CD4-positive, alpha-beta T cell (primary cell): ENCODE data around the gene FILIP1L. TPM values are rescaled to one million over a fixed set of nuclear protein-coding genes. Genes with fewer than 3 reads are reported as not detected.

ENCODE experiments used
- ATAC-seq: fragments of 200-7000 bp; cut with Tn5 transposase; one replicate; pipeline ENCODE4 v1.10.0; 2022; ENCODE audit warnings: mild to moderate bottlenecking; ENCODE audit not compliant: poor library complexity
- CTCF ChIA-PET: fragments of 350-600 bp; sonication (Branson Sonifier 250); formaldehyde crosslinking; loops from one replicate; lab custom pipeline; 2021; ENCODE audit warnings: antibody characterized with exemption, inconsistent platforms; lab: Charles Lee
- POLR2A ChIA-PET: fragments of 350-600 bp; sonication (Branson Sonifier 250); formaldehyde crosslinking; loops from one replicate; lab custom pipeline; 2021; ENCODE audit warnings: antibody characterized with exemption, inconsistent platforms; lab: Charles Lee
- DNase-seq, 14 experiments: peaks; one replicate each; pipeline ENCODE4 v3.0.0-alpha.2; 2013 to 2020; ENCODE audit warnings: mixed read lengths in 2 of 14
- H3K27ac ChIP-seq, 2 donors: one replicate each; pipeline versions ENCODE4 v1.5.1 to v1.7.0; 2013; ENCODE audit warnings: low read length in 2 of 2, low read depth in 1 of 2, mild to moderate bottlenecking in 1 of 2
- H3K27me3 ChIP-seq, 2 experiments: 1 replicate in 1 of 2; 2 replicates in 1 of 2; pipeline versions ENCODE4 v1.6.1 to v1.7.0; 2013; ENCODE audit warnings: low read length in 2 of 2, control low read depth in 1 of 2, mild to moderate bottlenecking in 1 of 2, moderate library complexity in 1 of 2; ENCODE audit not compliant: insufficient read depth in 2 of 2, control insufficient read depth in 1 of 2
- H3K36me3 ChIP-seq: one replicate; pipeline ENCODE4 v1.6.1; 2013; ENCODE audit warnings: low read length, control low read depth; ENCODE audit not compliant: insufficient read depth
- H3K4me1 ChIP-seq: one replicate; pipeline ENCODE4 v1.6.1; 2013; ENCODE audit warnings: low read length, control low read depth; ENCODE audit not compliant: insufficient read depth
- H3K4me3 ChIP-seq: one replicate; pipeline ENCODE4 v1.5.1; 2013; ENCODE audit warnings: mild to moderate bottlenecking, low read length, moderate library complexity
- H3K9me3 ChIP-seq, 2 experiments: 1 replicate in 1 of 2; 2 replicates in 1 of 2; pipeline versions ENCODE4 v1.6.1 to v1.7.0; 2013; ENCODE audit warnings: low read length in 2 of 2, mild to moderate bottlenecking in 2 of 2, control low read depth in 1 of 2, moderate library complexity in 1 of 2; ENCODE audit not compliant: control insufficient read depth in 1 of 2, insufficient read depth in 1 of 2
- H3K27ac Mint-ChIP-seq: one replicate; pipeline ENCODE4 v1.8.0; 2020; ENCODE audit warnings: mixed read lengths
- H3K27me3 Mint-ChIP-seq: one replicate; pipeline ENCODE4 v1.8.0; 2021; ENCODE audit warnings: mixed read lengths
- H3K36me3 Mint-ChIP-seq: one replicate; pipeline ENCODE4 v1.8.0; 2021; ENCODE audit warnings: low read depth, mixed read lengths
- H3K4me1 Mint-ChIP-seq: one replicate; pipeline ENCODE4 v1.8.0; 2021; ENCODE audit warnings: low read depth, mixed read lengths
- H3K4me3 Mint-ChIP-seq: one replicate; pipeline ENCODE4 v1.8.0; 2020; ENCODE audit warnings: mild to moderate bottlenecking, mixed read lengths
- H3K9me3 Mint-ChIP-seq: one replicate; pipeline ENCODE4 v1.8.0; 2020; ENCODE audit warnings: mixed read lengths
- CTCF ChIP-seq: fragments of 200-600 bp; IDR thresholded peaks from one replicate; pipeline ENCODE4 v1.8.0; 2022; ENCODE audit warnings: antibody characterized with exemption, mild to moderate bottlenecking
- intact Hi-C, 2 experiments: fragments of 100-400 bp; cut with DNase I in 1 of 2; cut with micrococcal nuclease in 1 of 2; formaldehyde crosslinking; loops; one replicate each; pipeline versions ENCODE4 v1.15.1 to v1.9.0; 2023 to 2025; cut with DNase I, micrococcal nuclease
- total RNA-seq, 174 experiments: library from RNA in 2 of 174; stranded (reverse) in 2 of 174; gene quantifications; one replicate each; pipeline ENCODE4 v1.2.3 and lab custom pipeline; 2021 to 2026

FILIP1L gene
- total RNA-seq, 2 experiments from 2014 or later = 0.08 to 0.28 TPM

GRCh38 chr3:99925584-99926230 lies 188.6 kb downstream of the FILIP1L start:
- Mint-ChIP-seq H3K36me3 (peaks cover 11% of the 10 kb centered on the region), H3K4me1 (no peaks in the 10 kb centered on the region), H3K9me3 (no peaks in the 10 kb centered on the region), H3K27ac (no peak overlapping the region), H3K27me3 (no peaks in the 10 kb centered on the region), H3K4me3 (no peak overlapping the region)
- TF ChIP-seq CTCF = no peak
- DNase-seq = no peak
- no peaks in the 10 kb centered on the region for H3K27me3 ChIP-seq
- POLR2A ChIA-PET = no interaction called here
- no peaks in the 10 kb centered on the region for H3K36me3 ChIP-seq
- CTCF ChIA-PET = no interaction called here
- H3K9me3 ChIP-seq = no peaks in the 10 kb centered on the region
- intact Hi-C loops = no loop called here
- ATAC-seq = no peak
- no peaks in the 10 kb centered on the region for H3K4me1 ChIP-seq
- H3K27ac ChIP-seq = no peak overlapping the region
- H3K4me3 ChIP-seq = no peak overlapping the region

- Mint-ChIP-seq H3K4me3 (no peak overlapping the region), H3K27me3 (no peaks in the 10 kb centered on the region), H3K9me3 (no peaks in the 10 kb centered on the region), H3K4me1 (no peaks in the 10 kb centered on the region), H3K36me3 (peaks cover 11% of the 10 kb centered on the region), H3K27ac (no peak overlapping the region)
- Histone ChIP-seq H3K9me3 (no peaks in the 10 kb centered on the region), H3K4me1 (no peaks in the 10 kb centered on the region), H3K27me3 (no peaks in the 10 kb centered on the region), H3K36me3 (no peaks in the 10 kb centered on the region), H3K4me3 (no peak overlapping the region), H3K27ac (no peak overlapping the region)
- no peak for TF ChIP-seq CTCF
- ChIA-PET CTCF (no interaction called here), POLR2A (no interaction called here)
- intact Hi-C loops = no loop called here
- no peak for ATAC-seq
- DNase-seq = no peak
Observed at GRCh38 chr3:99923873-99924272, 190.4 kb downstream of the FILIP1L start.

- no peaks in the 10 kb centered on the region for H3K4me1 ChIP-seq
- no peak overlapping the region for H3K4me3 Mint-ChIP-seq
- H3K27me3 ChIP-seq = no peaks in the 10 kb centered on the region
- no peaks in the 10 kb centered on the region for H3K9me3 ChIP-seq
- ChIA-PET POLR2A (no interaction called here), CTCF (no interaction called here)
- no peak overlapping the region for H3K27ac Mint-ChIP-seq
- H3K27ac ChIP-seq = no peak overlapping the region
- no peaks in the 10 kb centered on the region for H3K27me3 Mint-ChIP-seq
- H3K4me3 ChIP-seq = no peak overlapping the region
- peaks cover 18% of the 10 kb centered on the region for H3K36me3 Mint-ChIP-seq
- no peak for ATAC-seq
- DNase-seq = no peak
- no peaks in the 10 kb centered on the region for H3K36me3 ChIP-seq
- intact Hi-C loops = no loop called here
- peaks cover 6% of the 10 kb centered on the region for H3K4me1 Mint-ChIP-seq
- TF ChIP-seq CTCF = no peak
- no peaks in the 10 kb centered on the region for H3K9me3 Mint-ChIP-seq
Observed at GRCh38 chr3:99921986-99922385, 192.3 kb downstream of the FILIP1L start.
